Measurements from ENCODE around the gene RETREG3. TPM values are rescaled to one million over a fixed set of nuclear protein-coding genes. Genes with fewer than 3 reads are reported as not detected.
A peak's percentile ranks its signal among the peaks of the same experiment; 100 is the strongest.

The RETREG3 gene
- total and polyA plus RNA-seq, 2 of the 13 experiments (the other 11 are each of a cell fraction or from before 2014, with no cell fraction given) = 47.0 to 55.8 TPM

- TF ChIP-seq SNAPC4 (CRISPR knock-in tag; IDR thresholded peaks at IDR 0.05) (peak; percentile 81; the same call in 1 of the 2 replicates), SIN3A (IDR thresholded peaks at IDR 0.05; ENCODE audit: borderline replicate concordance, low read depth, low read length) (peak; percentile 91), RARA (CRISPR knock-in tag; IDR thresholded peaks at IDR 0.05) (peak; percentile 74), NCOA1 (CRISPR knock-in tag; IDR thresholded peaks at IDR 0.05) (peak; percentile 97), REST (IDR thresholded peaks at IDR 0.05; ENCODE audit: borderline replicate concordance in 1 of 2, low read depth in 1 of 2, low read length in 2 of 2) (no peak), ZNF451 (CRISPR knock-in tag; IDR thresholded peaks at IDR 0.05) (peak; percentile 91; the same call in 1 of the 2 replicates), ZNF331 (CRISPR knock-in tag; IDR thresholded peaks at IDR 0.05) (0 out of 2 replicates have a peak, but pooled peaks have one; percentile 35), POLR2G (IDR thresholded peaks at IDR 0.05; ENCODE audit: low read depth, low read length) (peak; percentile 88), RNF2 (conservative IDR thresholded peaks at IDR 0.05; ENCODE audit: low read depth) (no peak; the same call in 1 of the 2 replicates), CENPBD1 (CRISPR knock-in tag; IDR thresholded peaks at IDR 0.05; ENCODE audit: borderline replicate concordance, low read depth) (no peak), ZNF530 (CRISPR knock-in tag; IDR thresholded peaks at IDR 0.05; ENCODE audit: low read depth) (no peak), PAWR (CRISPR knock-in tag; IDR thresholded peaks at IDR 0.05; ENCODE audit: borderline replicate concordance) (no peak; the same call in 1 of the 2 replicates), NFIC (IDR thresholded peaks at IDR 0.05; ENCODE audit: low read length) (peak; percentile 64; the same call in 1 of the 2 replicates), RERE (CRISPR knock-in tag; IDR thresholded peaks at IDR 0.05; ENCODE audit: low read depth) (peak; percentile 43; the same call in 1 of the 2 replicates)
Observed at GRCh38 chr17:42566883-42567573, 42.1 kb downstream of the RETREG3 start, which contains the start of gene MLX (continued).

All from HepG2 (cell line).